ENCODE data around the gene SEC23IP. TPM values are rescaled to one million over a fixed set of nuclear protein-coding genes. Genes with fewer than 3 reads are reported as not detected.

SEC23IP gene
- total and polyA plus RNA-seq, 4 donors: 15.9 to 36.0 (median 34.1) TPM

DNA sequence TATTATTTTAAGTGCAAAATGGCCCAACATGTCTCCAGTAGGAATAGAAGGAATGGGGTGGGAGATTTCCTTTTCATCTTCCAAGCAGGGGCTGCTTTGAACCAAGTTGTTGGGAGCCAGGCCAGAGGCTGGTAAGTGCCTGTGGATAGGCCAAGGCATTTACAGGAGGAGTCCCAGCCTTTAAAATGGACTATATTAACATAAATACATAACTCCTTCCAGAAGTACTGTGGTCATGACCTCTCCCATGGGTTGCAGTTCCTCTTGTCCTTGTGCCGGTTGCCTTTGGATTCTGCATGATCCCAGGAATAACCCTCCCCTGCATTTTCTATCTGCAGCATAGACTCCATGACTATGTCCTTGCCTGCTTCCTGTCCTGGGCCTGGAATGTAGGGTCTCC, 95.8 kb downstream of the SEC23IP start:
- DNase-seq (ENCODE audit: low read depth in 4 of 6, low spot score in 6 of 6): no peak
- 80% methylated on average over 1 of the region's 1 CpG for WGBS (ENCODE audit: insufficient coverage)
- Histone ChIP-seq H3K4me3 (ENCODE audit: low read depth, low read length) (no peak overlapping the region), H3K4me1 (ENCODE audit: control insufficient read depth, insufficient read depth, low read length) (no peaks in the 10 kb centered on the region), H3K9me3 (ENCODE audit: control insufficient read depth, insufficient read depth, low read length) (no peaks in the 10 kb centered on the region), H3K36me3 (ENCODE audit: control insufficient read depth, insufficient read depth, low read length) (no peaks in the 10 kb centered on the region), H3K27ac (ENCODE audit: low read depth, low read length) (no peak overlapping the region), H3K27me3 (ENCODE audit: control insufficient read depth, insufficient read depth, low read length) (no peaks in the 10 kb centered on the region)

DNA sequence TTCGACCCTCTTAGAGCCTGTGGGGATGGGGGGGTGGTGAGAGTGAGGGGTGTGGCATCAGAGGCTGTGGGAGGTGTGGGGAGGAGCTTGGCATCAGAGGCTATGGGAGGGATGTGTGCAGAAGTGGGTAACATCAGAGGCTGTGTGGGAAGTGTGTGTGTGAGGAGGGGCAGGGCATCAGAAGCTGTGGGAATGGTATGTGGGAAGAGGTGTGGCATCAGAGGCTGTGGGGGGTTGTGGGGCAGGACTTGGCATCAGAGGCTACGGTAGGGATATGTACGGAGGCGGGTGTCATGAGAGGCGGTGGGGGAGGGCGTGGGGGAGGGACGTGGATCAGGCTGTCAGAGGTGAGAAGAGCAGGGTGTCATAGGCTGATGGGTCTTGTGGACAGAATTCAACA, 97.4 kb downstream of the SEC23IP start:
- no peak overlapping the region for H3K4me3 ChIP-seq (ENCODE audit: low read depth, low read length)
- no peak for DNase-seq (ENCODE audit: low read depth in 4 of 6, low spot score in 6 of 6)
- H3K27ac ChIP-seq (ENCODE audit: low read depth, low read length): no peak overlapping the region
- WGBS (ENCODE audit: insufficient coverage): 85% methylated on average over 4 of the region's 7 CpGs
- H3K4me1 ChIP-seq (ENCODE audit: control insufficient read depth, insufficient read depth, low read length): no peaks in the 10 kb centered on the region
- no peaks in the 10 kb centered on the region for H3K36me3 ChIP-seq (ENCODE audit: control insufficient read depth, insufficient read depth, low read length)
- H3K27me3 ChIP-seq (ENCODE audit: control insufficient read depth, insufficient read depth, low read length): no peaks in the 10 kb centered on the region
- H3K9me3 ChIP-seq (ENCODE audit: control insufficient read depth, insufficient read depth, low read length): no peaks in the 10 kb centered on the region

DNA sequence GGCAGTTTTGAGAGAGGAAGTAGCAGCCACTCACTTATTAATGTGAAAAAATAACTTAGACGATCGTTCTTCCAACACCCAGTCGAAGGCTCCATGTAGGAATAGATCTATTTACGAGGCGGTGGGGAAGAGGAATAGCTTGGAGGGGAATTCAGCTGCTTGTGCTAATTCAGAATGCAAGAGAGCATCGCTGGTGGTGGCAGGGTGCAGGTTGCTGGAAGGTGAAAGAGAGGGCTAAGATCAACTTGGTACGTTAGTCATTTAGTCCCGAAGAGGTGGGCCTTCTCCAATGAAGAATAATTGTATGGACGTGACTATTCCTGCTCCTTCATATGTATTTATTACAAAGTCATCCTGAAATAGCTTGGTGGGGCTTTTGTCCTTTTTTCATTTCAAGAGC, 98.5 kb downstream of the SEC23IP start:
- WGBS (ENCODE audit: insufficient coverage): 72% methylated on average over 6 of the region's 9 CpGs
- Histone ChIP-seq H3K9me3 (ENCODE audit: control insufficient read depth, insufficient read depth, low read length) (no peaks in the 10 kb centered on the region), H3K27me3 (ENCODE audit: control insufficient read depth, insufficient read depth, low read length) (no peaks in the 10 kb centered on the region), H3K36me3 (ENCODE audit: control insufficient read depth, insufficient read depth, low read length) (no peaks in the 10 kb centered on the region), H3K27ac (ENCODE audit: low read depth, low read length) (no peak overlapping the region), H3K4me1 (ENCODE audit: control insufficient read depth, insufficient read depth, low read length) (no peaks in the 10 kb centered on the region), H3K4me3 (ENCODE audit: low read depth, low read length) (no peak overlapping the region)
- DNase-seq (ENCODE audit: low read depth in 4 of 6, low spot score in 6 of 6): no peak

DNA sequence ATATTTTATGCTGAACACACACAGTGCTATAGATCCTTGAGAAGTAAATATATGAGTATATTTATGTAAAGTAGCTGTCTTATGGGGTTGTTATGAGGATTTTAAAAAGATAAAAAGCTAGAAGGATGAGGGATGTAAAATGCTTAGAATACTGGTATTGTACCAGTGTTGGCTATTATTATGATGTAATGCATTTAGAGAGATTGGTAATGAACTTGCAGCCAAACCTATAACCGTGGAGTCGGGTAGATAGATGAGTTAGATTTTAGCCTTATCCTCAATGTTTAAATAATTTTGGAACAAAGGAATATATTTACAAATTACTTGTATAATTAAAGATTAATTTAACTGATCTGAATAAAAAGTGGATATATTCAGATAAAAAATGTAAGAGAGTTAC, 99.3 kb downstream of the SEC23IP start:
- Histone ChIP-seq H3K27me3 (ENCODE audit: control insufficient read depth, insufficient read depth, low read length) (no peaks in the 10 kb centered on the region), H3K36me3 (ENCODE audit: control insufficient read depth, insufficient read depth, low read length) (no peaks in the 10 kb centered on the region), H3K4me1 (ENCODE audit: control insufficient read depth, insufficient read depth, low read length) (no peaks in the 10 kb centered on the region), H3K9me3 (ENCODE audit: control insufficient read depth, insufficient read depth, low read length) (no peaks in the 10 kb centered on the region), H3K4me3 (ENCODE audit: low read depth, low read length) (no peak overlapping the region), H3K27ac (ENCODE audit: low read depth, low read length) (no peak overlapping the region)
- no peak for DNase-seq (ENCODE audit: low read depth in 4 of 6, low spot score in 6 of 6)
- no CpG with 5 or more reads among the region's 2 CpGs for WGBS (ENCODE audit: insufficient coverage)

Small RNA genes lying within 50 kb of the gene (small RNA-seq; reads per million reads assigned to genes)
- 0.10 reads per million for gene MIR4682 (ENCODE audit: low replicate concordance)

Other genes with a start within 250 kb of the SEC23IP start
- gene BAG3, start 241.3 kb upstream of the SEC23IP start, total RNA-seq: 1 to 10 TPM; 7.9 to 8.9 TPM
- 10 to 100 TPM; 21.9 to 23.3 TPM for gene BAG3, start 241.3 kb upstream of the SEC23IP start, polyA plus RNA-seq (ENCODE audit: insufficient read length in 2 of 2)
- 100 to 1,000 TPM in 1 of 2 donors, 10 to 100 TPM in 1; 99.5 to 350 TPM for gene INPP5F, start 166.7 kb upstream of the SEC23IP start, total RNA-seq
- gene INPP5F, start 166.7 kb upstream of the SEC23IP start, polyA plus RNA-seq (ENCODE audit: insufficient read length in 2 of 2): 100 to 1,000 TPM; 274 to 328 TPM
- gene MCMBP, start 19.9 kb upstream of the SEC23IP start, total RNA-seq: 10 to 100 TPM; 45.0 to 46.5 TPM
- gene MCMBP, start 19.9 kb upstream of the SEC23IP start, polyA plus RNA-seq (ENCODE audit: insufficient read length in 2 of 2): 10 to 100 TPM; 31.1 to 39.9 TPM